Fibroblast of skin of right quadriceps (primary cell): ENCODE measurements around the gene FUOM.

Source experiments
- DNase-seq: peaks from one replicate; pipeline ENCODE4 v3.0.0-alpha.2; 2013

The FUOM gene

GRCh38 chr10:133366130-133366478 is 8.3 kb upstream of the FUOM start:
- no peak for DNase-seq

DNA sequence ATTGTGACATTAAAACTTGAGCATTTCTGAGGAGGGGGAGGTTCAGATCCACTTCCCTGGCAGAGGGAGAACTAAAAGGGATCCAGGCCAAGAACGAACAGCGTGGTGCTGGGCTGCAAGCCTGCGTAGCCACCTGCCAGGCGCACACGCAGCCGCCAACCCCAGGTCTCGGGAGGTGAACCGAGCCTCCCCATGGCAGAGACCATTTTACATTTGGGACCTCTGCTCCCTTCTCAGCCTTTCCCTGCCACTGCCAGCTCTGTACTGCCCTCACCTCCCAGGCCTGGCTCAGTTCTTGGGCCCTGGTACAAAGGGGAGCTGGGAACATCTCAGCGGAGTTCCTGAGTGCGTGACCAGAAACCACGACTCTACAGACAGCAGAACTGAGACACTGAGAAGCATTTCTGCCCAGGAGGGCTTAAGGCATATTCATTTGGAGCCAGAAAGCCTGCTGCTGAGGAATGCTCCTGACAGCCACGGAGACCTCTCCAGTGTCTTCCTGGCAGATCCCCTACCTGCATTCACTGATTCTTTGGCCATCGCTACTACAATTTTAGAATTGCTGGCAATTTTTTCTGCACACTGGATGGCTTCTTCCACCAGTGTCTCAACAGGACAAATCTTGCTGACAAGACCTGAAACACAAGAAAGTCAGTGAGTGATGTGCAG is 7.8 kb upstream of the FUOM start:
- DNase-seq: no peak

DNA sequence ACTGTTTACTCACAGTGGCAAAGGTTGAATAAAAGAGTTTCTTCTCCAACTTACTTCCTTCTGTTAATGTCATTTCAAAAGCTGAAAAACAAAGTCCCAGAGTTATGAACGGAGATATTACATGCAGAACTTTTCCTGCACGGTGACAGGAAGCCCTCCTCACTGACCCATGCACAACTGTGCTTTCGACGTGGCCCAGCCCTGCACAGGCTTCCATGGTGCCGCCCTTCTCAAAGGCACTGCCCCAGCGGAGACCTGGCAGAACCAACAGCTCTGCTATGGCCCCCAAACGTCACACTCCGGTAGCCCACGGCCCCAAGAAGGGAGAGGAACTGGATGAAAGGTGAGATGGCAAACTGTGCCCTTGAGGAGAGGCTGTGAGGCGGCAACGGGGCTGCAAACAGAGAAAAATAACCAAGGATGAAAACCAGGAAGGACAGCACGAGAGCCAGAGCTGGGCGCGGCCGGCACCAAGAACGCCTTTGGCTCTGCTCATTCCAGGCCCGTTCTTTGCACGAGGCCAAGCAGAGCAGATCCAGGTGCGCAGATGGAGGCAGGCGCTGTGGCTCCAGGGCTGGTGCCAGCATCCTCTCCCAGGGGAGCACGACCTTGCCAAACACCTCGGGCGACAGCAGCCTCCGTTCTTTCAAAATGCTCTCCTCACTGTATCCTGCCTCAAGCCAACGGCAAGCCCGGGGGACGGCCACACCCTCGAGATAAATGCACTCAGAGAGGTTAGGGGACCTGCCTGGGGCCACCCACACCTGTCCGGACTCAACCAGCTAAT is 7.0 kb upstream of the FUOM start:
- DNase-seq: no peak

DNA sequence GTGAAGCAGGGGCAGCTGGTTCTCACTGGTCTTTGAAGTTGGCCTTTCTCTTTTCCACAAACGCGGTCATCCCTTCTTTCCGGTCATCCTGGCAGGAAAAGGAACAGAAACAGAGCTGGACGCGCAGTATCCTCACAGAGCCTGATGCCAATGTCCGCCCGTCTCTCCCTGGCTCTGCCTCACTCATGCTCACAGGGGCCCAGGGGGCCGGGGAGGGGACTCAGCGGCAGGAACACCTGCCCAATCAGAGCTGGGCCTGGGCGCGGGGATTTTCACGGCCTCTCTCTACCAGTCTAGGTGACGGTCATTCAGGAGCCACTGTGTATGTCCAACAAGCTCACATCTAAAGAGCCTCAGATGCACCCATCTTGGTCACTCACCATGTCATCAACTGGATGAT is 5.0 kb upstream of the FUOM start:
- DNase-seq: no peak

DNA sequence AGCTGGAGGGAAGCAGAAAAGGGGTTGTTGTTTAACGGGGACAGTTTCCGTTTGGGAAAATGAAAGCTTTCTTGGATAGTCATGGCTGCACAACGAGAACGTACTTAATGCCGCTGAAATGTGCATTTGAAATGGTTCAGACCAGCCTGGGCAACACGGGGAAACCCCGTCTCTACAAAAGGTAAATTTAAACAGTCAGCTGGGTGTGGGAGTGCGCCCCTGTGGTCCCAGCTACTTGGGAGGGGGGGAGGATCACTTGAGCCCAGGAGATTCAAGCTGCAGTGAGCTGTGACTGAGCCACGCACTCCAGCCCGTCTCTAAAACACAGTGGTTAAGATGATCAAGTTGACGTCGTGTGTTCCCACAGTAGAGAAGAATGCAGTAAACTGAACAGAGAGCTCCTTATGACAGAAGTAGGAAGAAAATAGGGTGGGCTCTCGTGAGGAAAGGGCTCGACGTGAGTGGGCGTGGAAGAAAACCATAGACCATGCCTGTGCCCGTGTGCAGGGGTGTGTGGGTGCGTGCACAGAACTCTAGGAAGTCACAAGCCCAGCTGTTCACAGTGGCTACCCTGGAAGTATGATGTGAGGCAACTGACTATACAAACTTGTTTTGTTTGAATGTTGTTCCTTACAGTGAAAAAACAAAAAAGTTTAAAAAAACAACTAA is 4.1 kb upstream of the FUOM start:
- no peak for DNase-seq

DNA sequence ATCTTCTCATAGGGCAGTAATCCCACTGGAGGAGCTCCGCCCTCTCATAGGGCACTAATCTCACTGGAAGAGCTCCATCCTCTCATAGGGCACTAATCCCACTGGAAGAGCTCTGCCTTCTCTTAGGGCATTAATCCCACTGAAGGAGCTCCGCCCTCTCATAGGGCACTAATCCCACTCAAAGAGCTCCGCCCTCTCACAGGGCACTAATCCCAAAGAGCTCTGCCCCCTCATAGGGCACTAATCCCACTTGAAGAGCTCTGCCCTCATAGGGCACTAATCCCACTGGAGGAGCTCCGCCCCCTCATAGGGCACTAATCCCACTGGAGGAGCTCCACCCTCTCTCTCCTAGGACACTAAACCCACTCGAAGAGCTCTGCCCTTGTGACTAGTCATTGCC is 3.4 kb upstream of the FUOM start:
- DNase-seq: no peak

DNA sequence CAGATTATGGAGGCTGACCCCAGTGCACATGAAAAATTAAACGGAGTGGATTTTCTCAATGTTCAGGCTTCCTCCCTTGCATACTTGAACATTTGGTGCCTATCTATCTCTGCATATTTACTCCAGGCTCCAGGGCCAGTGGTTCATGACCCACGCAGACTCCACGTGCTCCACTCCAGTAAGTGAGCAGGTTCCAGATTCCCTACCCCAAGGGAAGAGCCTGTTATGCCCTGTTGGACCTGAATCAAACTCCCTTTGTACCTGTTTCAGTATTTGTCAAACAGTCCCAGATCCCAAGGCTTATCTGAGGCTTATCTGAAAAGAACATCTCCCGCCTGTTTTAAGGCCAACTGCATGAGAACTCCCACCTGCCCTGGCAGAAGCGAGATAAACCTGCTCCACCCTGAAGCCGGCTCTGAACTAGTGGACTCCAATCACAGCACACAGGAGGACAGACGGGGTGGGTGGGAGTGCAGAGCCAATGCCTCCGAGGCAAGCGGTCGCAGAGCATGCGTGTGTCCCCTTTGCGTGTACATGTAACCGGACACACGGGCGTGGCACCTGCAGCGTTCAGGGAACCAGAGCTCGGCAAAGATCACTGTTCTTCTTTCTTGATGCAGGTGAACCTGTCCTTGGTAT is 2.3 kb upstream of the FUOM start:
- DNase-seq: no peak

DNA sequence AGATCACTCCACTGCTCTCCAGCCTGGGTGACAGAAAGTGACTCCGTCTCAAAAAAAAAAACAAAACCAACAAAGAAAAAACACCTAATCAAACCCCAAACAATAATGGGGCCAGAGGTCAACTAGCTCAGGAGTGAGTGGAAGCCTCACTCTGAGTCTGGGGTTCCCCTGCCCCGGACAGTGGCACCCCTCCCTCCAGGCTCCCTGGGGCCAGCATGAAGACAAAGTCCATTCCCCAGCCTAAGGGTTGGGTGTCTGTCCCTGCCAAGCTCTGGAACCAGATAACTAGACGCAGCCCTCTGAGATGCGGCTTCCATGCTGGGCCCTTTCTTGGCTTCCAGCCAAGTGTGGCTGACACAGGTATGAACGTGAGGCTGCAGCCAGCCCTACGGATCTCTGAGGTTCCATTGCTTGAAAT is 1.7 kb upstream of the FUOM start:
- DNase-seq: no peak

DNA sequence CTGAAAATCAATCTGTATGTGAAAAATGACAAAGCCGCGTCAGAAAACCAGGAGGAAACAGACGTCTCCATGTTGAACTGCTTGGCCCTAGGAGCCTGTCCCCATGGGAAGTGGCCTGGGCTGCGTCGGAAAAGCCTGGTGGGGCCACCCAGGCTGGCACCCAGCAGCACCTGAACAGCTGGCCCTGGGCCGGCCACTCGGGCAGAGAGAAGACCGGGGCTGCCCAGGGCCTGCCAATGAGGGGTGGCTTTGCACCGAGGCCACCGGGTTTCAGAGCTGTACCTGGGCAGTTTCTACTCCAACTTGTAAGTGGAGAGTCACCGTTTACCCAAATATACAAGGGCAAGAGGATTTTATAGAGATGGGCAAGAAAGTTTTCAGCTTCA is 1.1 kb upstream of the FUOM start:
- DNase-seq: no peak

DNA sequence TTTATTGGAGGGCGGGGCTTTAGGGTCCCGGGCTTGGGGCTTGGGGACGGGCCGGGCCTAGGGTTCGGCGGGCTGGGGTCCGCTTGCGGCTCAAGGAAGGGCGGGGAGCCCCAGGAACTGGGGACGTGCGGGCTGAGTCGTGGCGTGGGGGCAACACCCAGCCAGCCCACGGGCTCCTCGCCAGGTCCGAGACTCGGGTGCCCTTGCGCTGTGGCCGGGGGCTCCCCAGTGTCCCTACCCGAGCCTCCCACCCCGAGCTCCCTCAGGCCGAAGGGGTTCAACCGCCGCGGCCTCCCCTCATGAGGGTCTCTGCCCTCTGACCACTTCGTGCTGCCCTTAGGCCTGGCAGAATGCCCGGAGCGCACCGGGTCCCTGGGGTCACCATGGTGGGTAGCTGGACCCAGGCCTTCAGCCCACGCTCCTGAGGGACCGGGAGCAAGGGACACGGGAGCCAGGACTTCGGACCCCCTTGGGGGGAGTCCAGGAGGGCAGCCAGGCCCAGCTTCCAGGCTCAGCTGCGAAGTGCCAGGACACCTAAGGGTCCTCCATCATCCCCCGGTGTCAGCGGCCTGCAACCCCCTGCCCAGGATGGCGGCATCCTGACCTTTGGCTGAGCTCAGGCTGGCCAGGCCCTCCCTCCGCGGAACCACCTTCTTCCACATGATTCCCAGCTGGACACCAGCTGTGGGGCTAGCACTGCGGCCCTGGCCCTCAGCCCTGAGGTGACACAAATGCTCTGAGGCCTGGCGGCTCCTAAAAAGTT is 524 bp upstream of the FUOM start:
- no peak for DNase-seq

DNA sequence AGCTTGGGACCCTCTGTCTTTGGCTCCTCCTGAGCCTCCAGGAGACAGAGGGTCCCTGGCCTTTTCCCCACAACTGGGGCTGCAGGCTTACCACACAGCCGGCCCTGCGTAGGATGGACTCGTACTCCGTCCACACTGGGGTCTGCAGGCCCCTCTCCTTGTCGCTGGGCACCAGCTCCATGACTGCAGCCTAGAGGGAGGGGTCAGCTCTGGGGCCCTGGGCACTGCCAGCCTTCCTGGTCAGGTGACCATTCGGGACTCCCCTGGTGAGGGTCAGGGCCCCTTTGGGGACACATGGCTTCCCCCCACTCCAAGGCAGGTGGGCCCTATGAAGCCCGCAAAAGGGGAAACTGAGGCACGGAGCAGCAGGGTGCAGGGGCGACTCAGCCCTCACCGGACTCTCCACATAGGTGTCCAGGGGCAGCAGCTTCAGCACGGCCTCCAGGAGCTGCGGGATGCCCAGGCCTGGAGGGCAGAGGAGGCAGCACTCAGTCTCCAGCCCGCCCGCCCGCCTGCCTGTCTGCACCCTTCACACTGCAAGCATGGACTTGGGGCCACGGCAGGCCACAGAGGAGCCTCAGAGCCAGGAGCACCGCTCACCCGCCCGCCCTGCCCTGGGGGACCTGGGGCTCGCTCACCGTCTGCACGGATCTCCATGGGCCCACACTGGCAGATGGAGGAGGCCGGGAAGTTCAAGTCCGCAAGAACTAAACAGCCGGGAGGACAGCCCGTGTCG is 1.1 kb downstream of the FUOM start:
- no peak for DNase-seq

DNA sequence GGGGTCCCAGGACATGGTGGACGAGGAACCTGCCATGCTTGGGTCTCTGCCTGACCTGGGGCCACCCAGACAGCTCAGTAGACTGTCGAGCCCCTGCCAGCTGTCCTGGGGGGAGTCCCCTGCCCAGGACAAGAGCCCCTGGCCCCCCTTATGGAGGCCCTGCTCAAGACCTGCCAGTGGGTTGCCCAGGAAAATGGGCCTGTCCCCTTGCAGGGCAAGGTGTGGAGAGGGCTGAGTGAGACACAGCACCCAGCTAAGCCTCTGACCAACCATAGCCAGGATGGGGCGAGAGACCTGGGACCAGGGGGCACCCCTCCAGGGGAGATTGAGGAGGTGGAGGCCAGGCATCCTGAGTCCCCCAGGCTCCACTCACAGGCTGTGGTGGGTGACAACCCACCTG is 1.8 kb downstream of the FUOM start:
- no peak for DNase-seq

DNA sequence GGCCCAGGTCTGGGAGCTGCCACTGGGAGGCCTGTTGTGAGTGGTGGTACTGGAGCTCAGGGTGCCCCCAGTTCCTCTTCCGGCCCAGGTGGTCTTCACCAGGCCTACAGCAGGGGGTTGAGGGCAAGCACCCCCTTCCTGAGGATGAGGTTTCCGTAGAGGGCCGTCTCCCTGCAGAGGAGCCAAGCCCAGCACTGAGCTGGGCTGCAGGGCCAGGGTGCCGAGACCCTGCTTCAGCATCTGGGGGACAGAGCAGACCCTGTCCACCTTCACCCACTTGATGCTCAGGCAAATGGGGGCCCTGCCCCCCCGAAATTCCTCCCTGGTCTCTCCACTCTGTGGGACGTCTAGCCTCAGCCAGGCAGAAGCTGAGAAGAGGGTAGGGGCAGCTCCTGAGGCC is 2.6 kb downstream of the FUOM start:
- DNase-seq: no peak

DNA sequence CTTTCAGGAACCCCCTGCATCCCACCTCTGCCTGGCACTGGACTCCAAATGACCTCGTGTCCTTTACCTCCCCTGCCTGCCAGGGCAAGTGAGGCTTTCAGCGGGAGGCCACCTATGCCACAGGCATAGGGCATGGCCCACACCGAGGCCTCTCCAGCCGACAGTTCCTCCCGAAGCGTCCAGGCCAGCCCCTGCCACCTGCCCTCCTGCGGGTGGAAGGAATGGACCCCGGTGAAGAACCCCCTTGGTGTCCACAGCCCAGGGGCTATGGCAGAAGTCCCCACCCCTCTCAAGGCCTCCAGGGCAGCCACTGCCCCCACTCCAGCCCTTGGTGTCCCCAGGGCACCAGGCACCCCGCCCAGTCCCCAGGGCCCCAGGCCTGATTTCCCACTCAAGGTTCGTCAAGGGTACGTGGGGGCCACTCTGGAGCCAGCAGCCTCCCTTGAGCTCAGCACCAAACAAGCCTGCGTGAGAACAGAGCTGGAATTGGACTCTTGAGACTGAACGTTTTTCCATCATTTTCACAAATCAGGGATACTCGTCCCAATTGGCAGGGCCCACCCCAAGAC is 3.1 kb downstream of the FUOM start:
- no peak for DNase-seq

- no peak for DNase-seq
Measured at GRCh38 chr10:133353988-133354605, 3.7 kb downstream of the FUOM start.

DNA sequence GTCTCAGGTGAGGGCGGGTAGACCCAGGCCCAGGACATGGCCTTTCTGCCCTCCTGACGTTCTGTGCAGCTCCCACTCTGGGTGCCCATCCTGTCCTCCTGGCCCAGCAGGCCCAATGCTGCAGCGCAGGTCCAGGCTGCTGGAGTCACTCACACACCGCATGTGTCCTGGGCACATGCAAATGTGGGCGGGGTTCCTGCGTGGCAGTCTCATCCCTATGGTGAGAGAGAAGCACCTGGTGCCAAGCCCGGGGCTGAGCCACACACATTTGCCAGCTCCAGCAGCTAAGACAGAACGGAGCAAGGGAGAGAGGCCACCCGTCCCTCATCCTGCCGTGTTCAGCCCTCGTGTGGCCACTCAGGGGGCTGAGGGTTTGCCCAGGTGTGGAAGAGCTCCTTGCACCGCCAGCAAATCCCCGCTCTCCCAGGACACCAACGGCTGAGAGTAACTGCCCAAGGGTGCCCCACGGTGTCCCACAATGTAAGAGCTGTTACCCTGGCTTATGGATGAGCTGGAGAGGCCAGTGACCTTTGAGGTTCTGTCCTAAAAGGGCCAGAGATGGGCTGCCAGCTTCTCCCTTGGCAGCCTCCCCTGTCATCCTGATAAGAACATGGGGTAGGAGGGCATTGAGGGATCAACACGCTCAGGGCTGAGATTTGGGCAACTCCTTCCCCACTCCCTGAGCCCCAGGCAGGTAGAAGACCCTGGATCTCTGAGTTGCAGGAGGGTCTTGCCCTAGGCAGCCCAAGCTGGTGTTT is 4.4 kb downstream of the FUOM start:
- no peak for DNase-seq

- no peak for DNase-seq
Measured at GRCh38 chr10:133351408-133352318, 6.2 kb downstream of the FUOM start.

- no peak for DNase-seq
Measured at GRCh38 chr10:133350950-133351329, 6.9 kb downstream of the FUOM start.

DNA sequence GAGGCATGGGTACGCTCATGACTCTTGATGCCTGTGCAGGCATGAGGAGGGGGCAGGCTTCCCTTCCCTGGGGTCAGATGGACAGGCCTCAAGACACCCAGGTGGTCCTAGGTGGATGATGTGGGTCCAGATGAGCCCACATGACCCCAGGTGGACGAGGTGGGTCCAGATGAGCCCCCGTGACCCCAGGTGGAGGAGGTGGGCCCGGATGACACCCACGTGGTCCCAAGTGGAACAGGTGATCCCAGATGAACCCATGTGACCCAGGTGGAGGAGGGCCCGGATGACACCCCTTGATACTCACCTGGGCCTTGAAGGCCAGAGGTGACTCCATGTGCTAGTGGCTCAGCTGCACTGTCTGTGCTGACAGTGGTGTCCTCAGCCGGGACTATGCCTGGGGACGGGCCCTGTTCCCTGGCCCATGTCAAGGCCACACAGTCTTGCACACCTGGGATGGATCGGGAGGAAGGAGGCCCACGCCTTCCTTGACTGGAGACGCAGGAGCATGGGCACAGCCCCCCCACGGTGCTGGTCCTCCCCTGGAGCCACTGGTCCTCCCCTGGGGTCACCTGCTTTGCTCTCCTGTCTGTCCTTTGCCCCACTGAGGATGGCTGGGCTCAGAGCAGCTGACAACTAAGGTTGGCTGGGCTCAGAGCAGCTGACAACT is 7.4 kb downstream of the FUOM start:
- no peak for DNase-seq
